Stimulated activated CD4-positive, alpha-beta T cell treated with anti-CD3 and anti-CD28 coated beads, TNF-alpha, amount 100 ng/mL, for 48 hours (primary cell): ENCODE results near the gene TAS2R39.
"Not testable (repeated sequence)": the region's sequence is repeated elsewhere in the genome, so short reads cannot be mapped to it uniquely, and the experiment has no call there.

Experiments used
- DNase-seq, 3 donors: peaks; one replicate each; pipeline ENCODE4 v3.0.0-alpha.2; 2020; ENCODE audit warnings: low read depth in 3 of 3

Gene TAS2R39

GRCh38 chr7:143183024-143183423, at the start of gene TAS2R39:
Gene TAS2R39 (plus strand): TSS chr7:143183419. CDS start chr7:143183419, 0 bp downstream.
- DNase-seq, result no peak

GRCh38 chr7:143147070-143147469, 36.1 kb upstream of the TAS2R39 start:
- DNase-seq, result no peak

DNA sequence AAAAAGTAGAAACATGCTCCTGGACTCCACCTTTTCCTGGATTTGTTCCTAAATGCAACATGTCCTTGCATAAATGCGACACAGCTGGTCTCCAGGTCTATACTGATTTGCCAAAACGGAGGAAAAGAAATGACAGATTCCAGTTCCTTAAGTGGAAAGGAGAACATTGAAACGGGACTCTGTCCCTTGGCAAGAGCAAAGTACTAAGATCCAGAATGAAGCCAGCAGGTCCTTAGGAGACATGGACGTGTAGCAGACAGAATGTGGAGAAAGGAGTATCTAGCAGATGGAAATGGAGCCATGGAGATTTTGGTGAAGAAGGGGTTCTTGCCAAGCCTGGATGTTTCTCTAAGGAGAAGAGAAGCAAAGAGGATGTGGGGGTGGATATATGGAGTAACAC, 35.2 kb upstream of the TAS2R39 start:
- no peak for DNase-seq

GRCh38 chr7:143148651-143149050, 34.6 kb upstream of the TAS2R39 start:
- DNase-seq, result no peak

DNA sequence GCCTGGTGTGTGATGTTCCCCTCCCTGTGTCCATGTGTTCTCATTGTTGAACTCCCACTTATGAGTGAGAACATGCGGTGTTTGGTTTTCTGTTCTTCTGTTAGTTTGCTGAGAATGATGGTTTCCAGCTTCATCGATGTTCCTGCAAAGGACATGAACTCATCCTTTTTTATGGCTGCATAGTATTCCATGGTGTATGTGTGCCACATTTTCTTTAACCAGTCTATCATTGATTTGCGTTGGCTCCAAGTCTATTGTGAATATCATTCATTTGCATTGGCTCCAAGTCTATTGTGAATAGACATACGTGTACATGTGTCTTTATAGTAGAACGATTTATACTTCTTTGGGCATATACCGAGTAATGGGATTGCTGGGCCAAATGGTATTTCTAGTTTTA, 32.5 kb upstream of the TAS2R39 start:
- DNase-seq, result not testable (repeated sequence)

GRCh38 chr7:143158617-143159016, 24.6 kb upstream of the TAS2R39 start:
- DNase-seq, result not testable (repeated sequence)

GRCh38 chr7:143171697-143172096, 11.5 kb upstream of the TAS2R39 start:
- DNase-seq, result no peak

DNA sequence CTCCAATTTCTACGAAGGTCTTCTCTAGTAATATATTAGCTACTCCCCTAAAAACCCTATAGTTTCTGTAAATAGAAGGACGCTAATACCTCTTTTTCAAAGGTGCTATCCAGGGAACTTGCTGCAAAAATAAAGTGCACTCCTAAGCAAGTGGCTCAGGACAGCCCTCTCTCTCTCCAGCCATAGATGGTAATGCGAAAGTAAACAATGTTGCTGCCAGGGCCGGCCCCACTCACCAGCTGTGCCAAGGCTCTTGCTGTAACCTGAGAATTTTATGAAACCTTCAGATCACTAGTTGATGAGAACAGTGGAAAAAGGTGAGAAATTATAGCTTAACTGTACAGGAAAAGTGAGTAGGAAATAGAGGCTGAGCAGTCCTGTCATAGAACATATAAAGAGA, 10.9 kb upstream of the TAS2R39 start:
- DNase-seq, result no peak

GRCh38 chr7:143176128-143176527, 7.1 kb upstream of the TAS2R39 start:
- DNase-seq, result no peak

DNA sequence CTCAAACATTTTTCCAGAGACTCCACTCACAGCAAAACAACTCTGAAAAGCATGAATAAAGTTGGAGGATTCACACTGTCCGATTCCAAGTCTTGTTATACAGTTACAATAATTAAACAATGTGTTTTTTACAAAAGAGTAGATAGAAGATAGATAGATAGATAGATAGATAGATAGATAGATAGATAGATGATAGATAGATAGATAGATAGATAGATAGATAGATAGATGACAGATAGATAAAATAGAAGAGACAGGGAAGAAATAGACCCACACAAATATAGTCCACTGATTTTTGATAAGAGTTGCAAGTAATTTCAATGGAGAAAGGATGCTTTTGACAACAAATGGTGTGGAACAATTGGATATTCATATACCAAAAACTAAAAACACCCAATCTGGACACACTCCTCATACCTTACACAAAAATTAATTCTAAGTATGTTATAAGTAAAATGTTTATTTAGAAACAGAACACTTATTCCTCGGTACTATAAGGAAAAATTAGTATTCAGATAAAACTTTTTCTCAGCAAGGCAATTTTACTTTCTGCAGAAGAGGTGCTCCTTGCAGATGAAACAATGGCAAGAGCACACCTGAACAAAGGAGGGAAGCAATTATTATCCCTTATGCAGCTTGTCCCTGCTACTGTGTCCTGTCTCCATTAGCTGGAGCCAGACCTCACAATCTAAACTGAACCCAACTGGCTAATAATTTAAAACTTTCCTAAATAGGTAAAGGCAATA, 5.7 kb upstream of the TAS2R39 start:
- DNase-seq, result no peak

DNA sequence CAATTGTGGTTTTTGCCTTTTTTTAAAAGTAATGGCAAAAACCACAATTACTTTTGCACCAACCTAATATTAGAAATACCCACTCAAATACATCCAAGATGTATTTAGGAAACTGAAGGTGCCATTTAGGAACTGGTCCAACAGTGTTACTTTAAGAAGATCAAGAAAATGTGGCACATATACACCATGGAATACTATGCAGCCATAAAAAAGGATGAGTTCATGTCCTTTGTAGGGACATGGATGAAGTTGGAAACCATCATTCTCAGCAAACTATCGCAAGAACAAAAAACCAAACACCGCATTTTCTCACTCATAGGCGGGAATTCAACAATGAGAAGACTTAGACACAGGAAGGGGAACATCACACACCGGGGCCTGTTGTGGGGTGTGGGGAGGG, 2.4 kb upstream of the TAS2R39 start:
- not testable (repeated sequence) for DNase-seq

DNA sequence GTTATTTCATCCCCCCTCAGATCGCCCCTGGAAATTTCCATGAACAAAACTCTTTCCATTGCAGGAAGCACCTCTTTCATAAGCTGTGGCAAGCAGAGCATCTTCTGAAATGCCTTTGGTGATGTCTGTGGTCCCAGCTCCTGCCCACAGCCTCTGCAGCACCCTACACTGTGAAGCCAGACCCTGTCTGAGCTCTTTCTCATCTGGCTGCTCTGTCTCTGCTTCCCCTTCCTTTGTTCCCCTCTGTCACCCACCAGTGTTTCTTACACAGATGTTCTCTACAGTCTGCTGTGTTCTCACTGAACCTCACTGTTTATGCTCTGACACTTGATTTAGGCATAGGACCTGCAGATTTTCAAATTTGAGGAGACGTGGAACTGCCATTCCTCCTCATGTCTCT, 1.9 kb upstream of the TAS2R39 start:
- DNase-seq, result no peak

DNA sequence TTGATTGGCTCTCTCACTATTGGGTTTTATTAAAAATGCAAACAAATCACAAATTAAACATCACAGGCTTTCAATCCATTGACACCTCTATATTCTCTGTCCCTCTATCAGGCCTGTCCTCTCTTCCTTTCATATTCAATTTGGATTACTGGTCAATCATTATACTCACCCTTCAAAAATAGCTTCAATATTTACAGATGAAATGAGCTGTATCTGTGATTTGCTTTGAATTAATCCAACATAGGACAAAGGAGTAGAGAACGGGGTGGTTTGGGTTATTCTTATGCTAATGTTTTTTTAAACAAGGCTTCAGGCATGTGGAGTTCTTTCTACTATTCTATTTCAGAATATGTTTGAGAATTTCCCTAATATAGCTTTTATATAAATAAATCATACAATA, 2.3 kb downstream of the TAS2R39 start:
- DNase-seq, result no peak

GRCh38 chr7:143188994-143189393, 5.8 kb downstream of the TAS2R39 start:
- no peak for DNase-seq

- DNase-seq, result no peak
Observed at GRCh38 chr7:143193880-143194279, 10.7 kb downstream of the TAS2R39 start.

DNA sequence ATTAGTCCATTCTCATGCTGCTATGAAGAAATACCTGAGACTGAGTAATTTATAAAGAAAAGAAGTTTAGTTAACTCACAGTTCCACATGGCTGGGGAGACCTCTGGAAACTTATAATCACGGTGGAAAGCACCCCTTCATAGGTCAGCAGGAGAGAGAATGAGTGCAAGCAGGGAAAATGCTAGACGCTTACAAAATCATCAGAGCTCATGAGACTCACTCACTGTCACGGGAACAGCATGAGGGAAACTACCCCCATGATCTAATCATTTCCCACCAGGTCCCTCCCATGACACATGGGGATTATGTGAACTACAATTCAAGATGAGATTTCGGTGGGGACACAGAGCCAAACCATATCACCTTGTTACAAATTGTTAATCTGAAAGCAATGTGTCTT, 15.8 kb downstream of the TAS2R39 start:
- no peak for DNase-seq

GRCh38 chr7:143202161-143202560, 18.9 kb downstream of the TAS2R39 start:
- DNase-seq, result no peak

DNA sequence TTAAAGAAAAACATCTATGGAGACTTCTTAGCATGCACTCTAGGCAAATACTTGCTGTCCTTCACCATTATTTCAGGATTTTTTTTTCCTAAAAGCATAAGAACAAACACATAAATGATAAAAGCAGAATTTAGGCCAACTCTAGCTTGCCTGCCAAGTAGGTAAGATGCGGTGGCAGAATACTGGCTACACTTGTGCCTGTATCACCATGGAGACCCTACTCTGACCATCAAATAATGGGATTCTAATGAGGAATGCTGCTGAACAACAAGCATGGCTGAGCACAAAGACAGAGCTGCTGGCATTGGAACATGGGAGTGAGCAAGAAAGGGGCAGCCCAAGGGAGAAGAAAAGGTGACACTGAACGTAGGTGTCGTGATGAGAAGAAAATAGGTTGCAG, 20.2 kb downstream of the TAS2R39 start:
- DNase-seq, result no peak

- DNase-seq, result peak in 2 of 3 donors; percentile 3
Observed at GRCh38 chr7:143205560-143206293, 22.5 kb downstream of the TAS2R39 start.

DNA sequence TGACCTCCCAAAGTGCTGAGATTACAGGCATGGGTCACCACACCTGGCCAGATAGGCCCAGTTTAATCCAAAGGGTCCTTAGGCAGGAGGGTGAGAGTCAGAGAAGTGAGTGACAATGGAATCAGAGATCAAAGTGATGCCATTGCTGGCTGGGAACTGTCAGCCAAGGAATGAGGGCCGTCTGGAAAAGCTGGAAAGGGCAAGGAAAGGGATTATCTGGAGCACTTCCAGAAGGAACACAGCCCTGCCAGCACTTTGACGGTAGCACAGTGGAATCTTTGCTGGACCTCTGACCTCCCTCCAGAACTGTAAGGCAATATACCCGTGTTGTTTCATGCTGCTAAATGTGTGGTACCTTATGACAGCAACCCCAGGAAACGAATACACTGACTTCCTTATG, 27.3 kb downstream of the TAS2R39 start:
- DNase-seq, result no peak

- DNase-seq, result not testable (repeated sequence)
Observed at GRCh38 chr7:143213478-143213877, 30.3 kb downstream of the TAS2R39 start.

DNA sequence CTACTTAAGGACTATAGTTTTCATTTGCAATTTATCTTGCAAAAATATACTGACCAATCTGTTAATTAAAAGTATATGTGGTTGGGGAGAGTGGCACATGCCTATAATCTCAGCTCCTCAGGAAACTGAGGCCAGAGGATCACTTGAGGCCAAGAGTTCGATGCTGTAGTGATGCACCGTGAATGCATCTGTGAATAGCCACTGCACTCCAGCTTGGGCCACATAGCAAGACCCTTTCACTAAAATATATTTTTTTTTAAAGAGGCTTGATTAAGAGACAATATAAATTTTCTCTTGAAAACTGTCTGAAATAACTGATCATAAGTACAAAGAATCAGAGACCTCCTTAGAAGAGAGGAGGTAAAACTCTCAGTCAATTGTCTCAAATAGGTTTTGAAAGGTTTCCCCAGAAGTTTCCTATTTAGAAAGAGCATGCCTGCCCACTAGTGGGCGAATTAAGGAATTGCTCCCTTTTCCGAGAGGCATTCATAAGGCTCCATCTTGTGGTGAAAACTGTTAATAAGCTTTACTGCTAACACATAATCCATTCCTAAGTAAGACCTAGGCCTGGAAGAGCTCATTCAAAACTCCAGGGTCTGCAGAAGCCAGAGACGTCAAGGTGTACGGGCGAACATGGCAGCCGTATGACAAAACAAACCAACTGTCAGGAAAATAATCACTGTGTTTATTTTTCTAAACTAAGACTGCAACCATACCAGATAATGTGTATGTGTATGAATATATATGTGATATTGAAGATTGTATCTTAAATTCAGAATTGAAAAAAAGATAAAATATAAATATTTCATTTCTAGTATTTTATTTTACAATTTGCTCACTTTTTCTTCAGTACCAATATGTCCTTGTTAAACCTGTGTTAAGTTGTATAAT, 31.8 kb downstream of the TAS2R39 start:
- peak; percentile 26 to 43 (median 32) for DNase-seq
